HCT116 (cell line): ENCODE results near the gene CD58. TPM values are rescaled to one million over a fixed set of nuclear protein-coding genes. Genes with fewer than 3 reads are reported as not detected.

Experiments used
- ATAC-seq: fragments of 200-7000 bp; cut with Tn5 transposase; 2 replicates; pipeline ENCODE4 v1.9.1; 2020; ENCODE audit warnings: mild to moderate bottlenecking, moderate library complexity
- BruUV-seq: library from RNA; stranded (reverse); fragments of 400-500 nt; replicated peaks from 2 replicates; lab custom pipeline; 2021; lab: Mats Ljungman, UMichigan
- CTCF ChIA-PET: fragments of 300-600 bp; sonication (Branson Sonifier 250); formaldehyde crosslinking; loops from one replicate; lab custom pipeline; 2021; ENCODE audit warnings: antibody characterized with exemption; lab: Charles Lee
- POLR2A ChIA-PET: fragments of 300-600, 350-600 bp; sonication (Branson Sonifier 250); formaldehyde crosslinking; loops from one replicate; lab custom pipeline; 2021; ENCODE audit warnings: antibody characterized with exemption; lab: Charles Lee
- RAD21 ChIA-PET, 2 experiments: fragments of 300-600 bp; sonication (Branson Sonifier 250); formaldehyde crosslinking; loops; one replicate each; lab custom pipeline; 2023; ENCODE audit warnings: low total read pairs in 2 of 2; ENCODE audit not compliant: uncharacterized antibody in 2 of 2, unreplicated experiment in 2 of 2, low non-redundant PET in 1 of 2; lab: Charles Lee
- DNase-seq: peaks from one replicate; pipeline ENCODE4 v3.0.0-alpha.2; 2010; ENCODE audit warnings: low read depth, low spot score
- H2AFZ ChIP-seq: fragments of 200-600 bp; shearing (Covaris generic), sonication (generic); 2 replicates; pipeline ENCODE4 v1.6.1; 2017; ENCODE audit warnings: low read depth, mixed run types, mixed read lengths, antibody characterized with exemption, low read length; ENCODE audit not compliant: poor library complexity, severe bottlenecking
- H3K27ac ChIP-seq: 2 replicates; pipeline ENCODE4 v1.5.1; 2012; ENCODE audit warnings: low read depth, low read length
- H3K27me3 ChIP-seq: fragments of 200-600 bp; sonication (generic); 2 replicates; pipeline ENCODE4 v1.6.1; 2016; ENCODE audit warnings: mixed run types, low read length, mixed read lengths; ENCODE audit not compliant: insufficient read depth
- H3K36me3 ChIP-seq, 2 experiments: fragments of 200-500 bp in 1 of 2; fragments of 200-600 bp in 1 of 2; sonication (Bioruptor generic) in 1 of 2; sonication (generic) in 1 of 2; 2 replicates each; pipeline versions ENCODE4 v1.5.1 to v1.6.1; 2014 to 2016; ENCODE audit warnings: low read length in 2 of 2, inconsistent platforms in 1 of 2, mixed read lengths in 1 of 2, mixed run types in 1 of 2; ENCODE audit not compliant: insufficient read depth in 2 of 2, control insufficient read depth in 1 of 2
- H3K4me1 ChIP-seq, 2 experiments: fragments of 200-600 bp in 1 of 2; sonication (generic) in 1 of 2; 2 replicates each; pipeline versions ENCODE4 v1.5.1 to v1.6.1; 2012 to 2017; ENCODE audit warnings: low read length in 2 of 2, inconsistent platforms in 1 of 2, mild to moderate bottlenecking in 1 of 2, mixed read lengths in 1 of 2, mixed run types in 1 of 2, moderate library complexity in 1 of 2; ENCODE audit not compliant: insufficient read depth in 2 of 2, control insufficient read depth in 1 of 2
- H3K4me2 ChIP-seq: fragments of 200-600 bp; sonication (generic); 2 replicates; pipeline ENCODE4 v1.6.1; 2017; ENCODE audit warnings: mixed run types, low read length, mixed read lengths
- H3K4me3 ChIP-seq, 2 experiments: fragments of 200-600 bp in 1 of 2; sonication (generic) in 1 of 2; replicated peaks in 1 of 2; 2 replicates each; pipeline ENCODE4 v1.5.1; 2011 to 2016; ENCODE audit warnings: low read length in 2 of 2, control low read depth in 1 of 2, low read depth in 1 of 2, mild to moderate bottlenecking in 1 of 2, mixed read lengths in 1 of 2, mixed run types in 1 of 2
- H3K79me2 ChIP-seq: fragments of 200-600 bp; sonication (generic); 2 replicates; pipeline ENCODE4 v1.6.1; 2017; ENCODE audit warnings: mild to moderate bottlenecking, mixed run types, low read length, moderate library complexity, mixed read lengths; ENCODE audit not compliant: insufficient read depth
- H3K9ac ChIP-seq: fragments of 200-600 bp; sonication (generic); 2 replicates; pipeline ENCODE4 v1.6.1; 2016; ENCODE audit warnings: low read length, mixed read lengths
- H3K9me2 ChIP-seq: fragments of 200-600 bp; sonication (generic), shearing (Covaris generic); 2 replicates; pipeline ENCODE4 v1.6.1; 2017; ENCODE audit warnings: mixed run types, mild to moderate bottlenecking, moderate library complexity; ENCODE audit not compliant: insufficient read depth
- H3K9me3 ChIP-seq, 2 experiments: fragments of 200-500 bp in 1 of 2; fragments of 200-600 bp in 1 of 2; sonication (Bioruptor generic) in 1 of 2; sonication (generic) in 1 of 2; 2 replicates each; pipeline ENCODE4 v1.6.1; 2014 to 2017; ENCODE audit warnings: low read length in 2 of 2, mixed read lengths in 2 of 2, inconsistent platforms in 1 of 2, low read depth in 1 of 2, mild to moderate bottlenecking in 1 of 2, mixed run types in 1 of 2, moderate library complexity in 1 of 2; ENCODE audit not compliant: control insufficient read depth in 1 of 2, insufficient read depth in 1 of 2
- H4K20me1 ChIP-seq: fragments of 200-600 bp; sonication (generic), shearing (Covaris generic); 2 replicates; pipeline ENCODE4 v1.6.1; 2017; ENCODE audit warnings: mixed run types, mild to moderate bottlenecking, moderate library complexity; ENCODE audit not compliant: insufficient read depth
- CEBPB ChIP-seq: IDR thresholded peaks from 2 replicates; pipeline ENCODE4 v1.6.1; 2012; ENCODE audit warnings: low read depth
- EGR1 ChIP-seq: IDR thresholded peaks from 2 replicates; pipeline ENCODE4 v1.6.1; 2012; ENCODE audit warnings: low read depth
- ELF1 ChIP-seq: IDR thresholded peaks from 2 replicates; pipeline ENCODE4 v1.6.1; 2012; ENCODE audit warnings: low read depth, borderline replicate concordance
- FOSL1 ChIP-seq: IDR thresholded peaks from 2 replicates; pipeline ENCODE4 v1.6.1; 2012; ENCODE audit warnings: low read depth
- POLR2A ChIP-seq: IDR thresholded peaks from 2 replicates; pipeline ENCODE4 v1.7.0; 2011; ENCODE audit warnings: borderline replicate concordance; ENCODE audit not compliant: insufficient read depth, insufficient read length; ENCODE audit errors: extremely low read depth
- POLR2AphosphoS5 ChIP-seq: IDR thresholded peaks from 2 replicates; pipeline ENCODE4 v1.6.1; 2011; ENCODE audit warnings: mild to moderate bottlenecking, low read depth, low read length, moderate library complexity
- SP1 ChIP-seq: IDR thresholded peaks from 2 replicates; pipeline ENCODE4 v1.6.1; 2012; ENCODE audit warnings: low read depth
- SRF ChIP-seq: IDR thresholded peaks from 2 replicates; pipeline ENCODE4 v1.6.1; 2012; ENCODE audit warnings: low read depth
- TCF7L2 ChIP-seq: IDR thresholded peaks from 2 replicates; pipeline ENCODE4 v1.7.0; 2011; ENCODE audit warnings: borderline replicate concordance, inconsistent platforms; ENCODE audit not compliant: insufficient read depth, insufficient read length; ENCODE audit errors: extremely low read depth
- YY1 ChIP-seq: IDR thresholded peaks from 2 replicates; pipeline ENCODE4 v1.6.1; 2011; ENCODE audit warnings: low read length, low read depth, moderate library complexity, mild to moderate bottlenecking; ENCODE audit not compliant: insufficient replicate concordance; ENCODE audit errors: extremely low read depth
- ZNF274 ChIP-seq: fragments of 200-500 bp; sonication (Bioruptor generic); IDR thresholded peaks from 2 replicates; pipeline ENCODE4 v1.6.1; 2014; ENCODE audit warnings: mild to moderate bottlenecking, low read depth, low read length, inconsistent platforms
- intact Hi-C: fragments of 100-400 bp; cut with micrococcal nuclease; formaldehyde crosslinking; loops from 2 replicates; pipeline ENCODE4 v1.10.0; 2022
- total RNA-seq: library from RNA; stranded (reverse); gene quantifications from one replicate; pipeline ENCODE4 v1.2.1, GENCODE V29; 2021; ENCODE audit not compliant: unreplicated experiment
- TF ChIP-seq, protein P1 (sequence below), 3 experiments: fragments of 200-600 bp in 1 of 3; sonication (generic) in 1 of 3; IDR thresholded peaks in 2 of 3; conservative IDR thresholded peaks in 1 of 3; 2 replicates each; pipeline ENCODE4 v1.5.1; 2012 to 2017; ENCODE audit warnings: low read depth in 2 of 3, low read length in 2 of 3, antibody characterized with exemption in 1 of 3, borderline replicate concordance in 1 of 3, control low read depth in 1 of 3, mild to moderate bottlenecking in 1 of 3, mixed read lengths in 1 of 3, mixed run types in 1 of 3, moderate library complexity in 1 of 3; ENCODE audit not compliant: insufficient read depth in 1 of 3
- TF ChIP-seq, protein P2 (sequence below): IDR thresholded peaks from 2 replicates; pipeline ENCODE4 v1.6.1; 2012; ENCODE audit warnings: low read depth
- TF ChIP-seq, protein P3 (sequence below): IDR thresholded peaks from 2 replicates; pipeline ENCODE4 v1.6.1; 2011; ENCODE audit warnings: mild to moderate bottlenecking, low read length, moderate library complexity; ENCODE audit not compliant: insufficient replicate concordance; ENCODE audit errors: extremely low read depth
- TF ChIP-seq, protein P4 (sequence below): IDR thresholded peaks from 2 replicates; pipeline ENCODE4 v1.6.1; 2012

CD58 gene
- total RNA-seq, 1 experiment from 2014 or later: 18.0 TPM

DNA sequence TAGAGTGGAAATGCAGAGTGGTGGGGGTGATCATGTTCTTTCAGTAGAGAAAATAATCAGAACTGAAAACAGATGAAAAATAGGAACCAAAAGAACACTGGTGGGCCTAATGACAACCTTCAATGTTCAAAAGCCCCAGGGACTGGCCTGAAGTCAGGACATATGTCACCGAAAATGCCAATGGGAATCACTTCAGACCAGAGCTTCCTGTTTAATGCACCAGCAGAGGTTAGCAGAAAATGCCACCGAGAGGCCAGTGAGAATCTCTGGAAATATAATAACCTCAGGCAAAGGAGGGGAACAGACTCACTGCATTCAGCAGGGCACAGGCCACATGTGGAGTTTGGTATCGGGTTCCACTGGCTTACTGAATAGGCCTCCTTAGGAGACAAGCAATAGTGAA, 15.9 kb upstream of the CD58 start:
- POLR2A ChIA-PET: no interaction called here
- no peaks in the 10 kb centered on the region for H3K79me2 ChIP-seq
- H3K27me3 ChIP-seq: no peaks in the 10 kb centered on the region
- no TSS peak for BruUV-seq
- CTCF ChIA-PET: no interaction called here
- TF ChIP-seq FOSL1 (no peak), POLR2A (no peak), YY1 (no peak), TCF7L2 (no peak), POLR2AphosphoS5 (no peak), ZNF274 (no peak), SP1 (no peak), SRF (no peak), ELF1 (no peak), EGR1 (no peak), CEBPB (no peak)
- TF ChIP-seq, protein P1, sequence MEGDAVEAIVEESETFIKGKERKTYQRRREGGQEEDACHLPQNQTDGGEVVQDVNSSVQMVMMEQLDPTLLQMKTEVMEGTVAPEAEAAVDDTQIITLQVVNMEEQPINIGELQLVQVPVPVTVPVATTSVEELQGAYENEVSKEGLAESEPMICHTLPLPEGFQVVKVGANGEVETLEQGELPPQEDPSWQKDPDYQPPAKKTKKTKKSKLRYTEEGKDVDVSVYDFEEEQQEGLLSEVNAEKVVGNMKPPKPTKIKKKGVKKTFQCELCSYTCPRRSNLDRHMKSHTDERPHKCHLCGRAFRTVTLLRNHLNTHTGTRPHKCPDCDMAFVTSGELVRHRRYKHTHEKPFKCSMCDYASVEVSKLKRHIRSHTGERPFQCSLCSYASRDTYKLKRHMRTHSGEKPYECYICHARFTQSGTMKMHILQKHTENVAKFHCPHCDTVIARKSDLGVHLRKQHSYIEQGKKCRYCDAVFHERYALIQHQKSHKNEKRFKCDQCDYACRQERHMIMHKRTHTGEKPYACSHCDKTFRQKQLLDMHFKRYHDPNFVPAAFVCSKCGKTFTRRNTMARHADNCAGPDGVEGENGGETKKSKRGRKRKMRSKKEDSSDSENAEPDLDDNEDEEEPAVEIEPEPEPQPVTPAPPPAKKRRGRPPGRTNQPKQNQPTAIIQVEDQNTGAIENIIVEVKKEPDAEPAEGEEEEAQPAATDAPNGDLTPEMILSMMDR (IDR thresholded peaks at IDR 0.05 in 2 of 3, conservative IDR thresholded peaks at IDR 0.05 in 1 of 3; ENCODE audit: borderline replicate concordance in 1 of 3, insufficient read depth in 1 of 3, low read depth in 2 of 3, low read length in 2 of 3): no peak
- TF ChIP-seq, protein P2, sequence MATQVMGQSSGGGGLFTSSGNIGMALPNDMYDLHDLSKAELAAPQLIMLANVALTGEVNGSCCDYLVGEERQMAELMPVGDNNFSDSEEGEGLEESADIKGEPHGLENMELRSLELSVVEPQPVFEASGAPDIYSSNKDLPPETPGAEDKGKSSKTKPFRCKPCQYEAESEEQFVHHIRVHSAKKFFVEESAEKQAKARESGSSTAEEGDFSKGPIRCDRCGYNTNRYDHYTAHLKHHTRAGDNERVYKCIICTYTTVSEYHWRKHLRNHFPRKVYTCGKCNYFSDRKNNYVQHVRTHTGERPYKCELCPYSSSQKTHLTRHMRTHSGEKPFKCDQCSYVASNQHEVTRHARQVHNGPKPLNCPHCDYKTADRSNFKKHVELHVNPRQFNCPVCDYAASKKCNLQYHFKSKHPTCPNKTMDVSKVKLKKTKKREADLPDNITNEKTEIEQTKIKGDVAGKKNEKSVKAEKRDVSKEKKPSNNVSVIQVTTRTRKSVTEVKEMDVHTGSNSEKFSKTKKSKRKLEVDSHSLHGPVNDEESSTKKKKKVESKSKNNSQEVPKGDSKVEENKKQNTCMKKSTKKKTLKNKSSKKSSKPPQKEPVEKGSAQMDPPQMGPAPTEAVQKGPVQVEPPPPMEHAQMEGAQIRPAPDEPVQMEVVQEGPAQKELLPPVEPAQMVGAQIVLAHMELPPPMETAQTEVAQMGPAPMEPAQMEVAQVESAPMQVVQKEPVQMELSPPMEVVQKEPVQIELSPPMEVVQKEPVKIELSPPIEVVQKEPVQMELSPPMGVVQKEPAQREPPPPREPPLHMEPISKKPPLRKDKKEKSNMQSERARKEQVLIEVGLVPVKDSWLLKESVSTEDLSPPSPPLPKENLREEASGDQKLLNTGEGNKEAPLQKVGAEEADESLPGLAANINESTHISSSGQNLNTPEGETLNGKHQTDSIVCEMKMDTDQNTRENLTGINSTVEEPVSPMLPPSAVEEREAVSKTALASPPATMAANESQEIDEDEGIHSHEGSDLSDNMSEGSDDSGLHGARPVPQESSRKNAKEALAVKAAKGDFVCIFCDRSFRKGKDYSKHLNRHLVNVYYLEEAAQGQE: no peak
- TF ChIP-seq, protein P3, sequence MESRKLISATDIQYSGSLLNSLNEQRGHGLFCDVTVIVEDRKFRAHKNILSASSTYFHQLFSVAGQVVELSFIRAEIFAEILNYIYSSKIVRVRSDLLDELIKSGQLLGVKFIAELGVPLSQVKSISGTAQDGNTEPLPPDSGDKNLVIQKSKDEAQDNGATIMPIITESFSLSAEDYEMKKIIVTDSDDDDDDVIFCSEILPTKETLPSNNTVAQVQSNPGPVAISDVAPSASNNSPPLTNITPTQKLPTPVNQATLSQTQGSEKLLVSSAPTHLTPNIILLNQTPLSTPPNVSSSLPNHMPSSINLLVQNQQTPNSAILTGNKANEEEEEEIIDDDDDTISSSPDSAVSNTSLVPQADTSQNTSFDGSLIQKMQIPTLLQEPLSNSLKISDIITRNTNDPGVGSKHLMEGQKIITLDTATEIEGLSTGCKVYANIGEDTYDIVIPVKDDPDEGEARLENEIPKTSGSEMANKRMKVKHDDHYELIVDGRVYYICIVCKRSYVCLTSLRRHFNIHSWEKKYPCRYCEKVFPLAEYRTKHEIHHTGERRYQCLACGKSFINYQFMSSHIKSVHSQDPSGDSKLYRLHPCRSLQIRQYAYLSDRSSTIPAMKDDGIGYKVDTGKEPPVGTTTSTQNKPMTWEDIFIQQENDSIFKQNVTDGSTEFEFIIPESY: no peak
- TF ChIP-seq, protein P4, sequence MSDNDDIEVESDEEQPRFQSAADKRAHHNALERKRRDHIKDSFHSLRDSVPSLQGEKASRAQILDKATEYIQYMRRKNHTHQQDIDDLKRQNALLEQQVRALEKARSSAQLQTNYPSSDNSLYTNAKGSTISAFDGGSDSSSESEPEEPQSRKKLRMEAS: no peak
- RAD21 ChIA-PET: no interaction called here
- no peak overlapping the region for H3K4me2 ChIP-seq
- DNase-seq (no peak), ATAC-seq (no peak)
- no peaks in the 10 kb centered on the region for H3K9me2 ChIP-seq
- H4K20me1 ChIP-seq: no peaks in the 10 kb centered on the region
- no peak overlapping the region for H3K27ac ChIP-seq
- intact Hi-C loops: no loop called here
- no peak overlapping the region for H2AFZ ChIP-seq
- no peaks in the 10 kb centered on the region for H3K36me3 ChIP-seq
- H3K9me3 ChIP-seq: no peaks in the 10 kb centered on the region
- peaks cover 5 to 15% of the 10 kb centered on the region in 2 experiments; a peak in 3 of 4 replicates for H3K4me1 ChIP-seq
- no peak overlapping the region for H3K4me3 ChIP-seq
- no peak overlapping the region for H3K9ac ChIP-seq
